GM13976 (cell line): ENCODE data around the gene CGB1.

Experiments used
- DNase-seq: peaks from one replicate; pipeline ENCODE4 v3.0.0; 2012; ENCODE audit warnings: low spot score
- CTCF ChIP-seq: IDR thresholded peaks from 2 replicates; pipeline ENCODE4 v1.5.1; 2012; ENCODE audit warnings: borderline replicate concordance, mild to moderate bottlenecking; ENCODE audit not compliant: insufficient read depth; ENCODE audit errors: extremely low read depth, missing control alignments, control extremely low read depth
- in situ Hi-C: fragments of 300-500 bp; cut with MboI; formaldehyde crosslinking; loops from one replicate; pipeline ENCODE4 v1.12.0; 2022; ENCODE audit warnings: low sequenced_read_pairs, mixed read lengths, inconsistent platforms; ENCODE audit not compliant: unreplicated experiment

Gene CGB1

GRCh38 chr19:48988860-48989259 is 47.8 kb downstream of the CGB1 start:
- DNase-seq, result no peak
- in situ Hi-C loops, result no loop called here
- no peak for TF ChIP-seq CTCF

- no peak for TF ChIP-seq CTCF
- in situ Hi-C loops, result no loop called here
- DNase-seq, result no peak
These were observed 48.4 kb downstream of the CGB1 start for GRCh38 chr19:48988286-48988685.

- TF ChIP-seq CTCF, result no peak
- no peak for DNase-seq
- in situ Hi-C loops, result no loop called here
These were observed 49.4 kb downstream of the CGB1 start for GRCh38 chr19:48987323-48987722.

GRCh38 chr19:48986211-48986610 is 50.5 kb downstream of the CGB1 start:
- in situ Hi-C loops, result no loop called here
- no peak for DNase-seq
- no peak for TF ChIP-seq CTCF

- TF ChIP-seq CTCF, result no peak
- in situ Hi-C loops, result no loop called here
- DNase-seq, result no peak
These were observed 51.0 kb downstream of the CGB1 start for GRCh38 chr19:48985711-48986110.
